IgD-negative memory B cell (primary cell): Measurements from ENCODE around the gene FMN1. TPM values are rescaled to one million over a fixed set of nuclear protein-coding genes. Genes with fewer than 3 reads are reported as not detected.

ENCODE experiments used
- H3K27ac Mint-ChIP-seq, 3 donors: one replicate each; pipeline ENCODE4 v1.8.0; 2020 to 2022; ENCODE audit warnings: mild to moderate bottlenecking in 3 of 3, mixed read lengths in 3 of 3, moderate library complexity in 1 of 3
- H3K27me3 Mint-ChIP-seq: one replicate; pipeline ENCODE4 v1.8.0; 2021; ENCODE audit warnings: mixed read lengths
- H3K36me3 Mint-ChIP-seq: one replicate; pipeline ENCODE4 v1.8.0; 2020; ENCODE audit warnings: mild to moderate bottlenecking, mixed read lengths
- H3K4me1 Mint-ChIP-seq, 3 donors: one replicate each; pipeline ENCODE4 v1.8.0; 2020 to 2022; ENCODE audit warnings: mixed read lengths in 3 of 3, mild to moderate bottlenecking in 1 of 3
- H3K4me3 Mint-ChIP-seq, 4 donors: one replicate each; pipeline ENCODE4 v1.8.0; 2020 to 2022; ENCODE audit warnings: mild to moderate bottlenecking in 4 of 4, mixed read lengths in 4 of 4, moderate library complexity in 3 of 4
- H3K9me3 Mint-ChIP-seq, 3 donors: one replicate each; pipeline ENCODE4 v1.8.0; 2020 to 2021; ENCODE audit warnings: mixed read lengths in 3 of 3, mild to moderate bottlenecking in 1 of 3
- polyA plus RNA-seq: library from polyadenylated mRNA; unstranded; fragments of 300-500 nt; fragmentation: Illumina TruSeq; gene quantifications from one replicate; pipeline ENCODE4 v1.2.3, GENCODE V29; 2021

Gene FMN1
- polyA plus RNA-seq, 1 donor from 2014 or later, result not detected

GRCh38 chr15:33005582-33005981 is 188.9 kb downstream of the FMN1 start:
- no peak overlapping the region for H3K4me3 Mint-ChIP-seq
- no peaks in the 10 kb centered on the region for H3K4me1 Mint-ChIP-seq
- peaks cover 1% of the 10 kb centered on the region for H3K36me3 Mint-ChIP-seq
- peaks cover 16% of the 10 kb centered on the region for H3K27me3 Mint-ChIP-seq
- H3K9me3 Mint-ChIP-seq, result peaks cover 0 to 1% (median 1%) of the 10 kb centered on the region in 3 donors
- H3K27ac Mint-ChIP-seq, result no peak overlapping the region

GRCh38 chr15:33001926-33002325 is 192.6 kb downstream of the FMN1 start:
- Mint-ChIP-seq H3K27me3 (peaks cover 30% of the 10 kb centered on the region), H3K4me1 (no peaks in the 10 kb centered on the region), H3K27ac (no peak overlapping the region), H3K36me3 (no peaks in the 10 kb centered on the region), H3K4me3 (no peak overlapping the region), H3K9me3 (no peaks in the 10 kb centered on the region)

GRCh38 chr15:32998979-32999672 is 195.4 kb downstream of the FMN1 start:
- Mint-ChIP-seq H3K4me1 (no peaks in the 10 kb centered on the region), H3K27ac (no peak overlapping the region), H3K36me3 (no peaks in the 10 kb centered on the region), H3K4me3 (no peak overlapping the region), H3K9me3 (no peaks in the 10 kb centered on the region), H3K27me3 (peaks cover 26% of the 10 kb centered on the region)

DNA sequence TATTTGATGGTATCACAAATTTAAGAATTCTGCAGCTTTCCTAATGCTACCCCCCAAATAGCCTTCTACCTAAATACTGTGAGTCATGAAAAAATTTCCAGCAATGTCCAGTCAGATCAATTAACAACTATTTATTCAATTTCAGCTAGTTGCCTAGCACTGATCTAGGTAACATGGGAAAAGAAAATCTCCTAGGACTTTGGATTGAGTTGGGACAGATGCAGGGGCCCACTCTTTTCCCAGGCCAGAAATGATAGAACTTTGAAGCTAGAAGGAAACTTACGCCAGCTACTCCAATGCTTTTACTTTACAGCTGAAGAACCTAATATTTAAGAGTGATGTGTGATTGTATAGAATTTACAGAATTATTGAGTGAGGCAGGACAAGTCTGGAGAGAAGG is 196.3 kb downstream of the FMN1 start:
- Mint-ChIP-seq H3K27me3 (peaks cover 24% of the 10 kb centered on the region), H3K4me3 (no peak overlapping the region), H3K36me3 (no peaks in the 10 kb centered on the region)

DNA sequence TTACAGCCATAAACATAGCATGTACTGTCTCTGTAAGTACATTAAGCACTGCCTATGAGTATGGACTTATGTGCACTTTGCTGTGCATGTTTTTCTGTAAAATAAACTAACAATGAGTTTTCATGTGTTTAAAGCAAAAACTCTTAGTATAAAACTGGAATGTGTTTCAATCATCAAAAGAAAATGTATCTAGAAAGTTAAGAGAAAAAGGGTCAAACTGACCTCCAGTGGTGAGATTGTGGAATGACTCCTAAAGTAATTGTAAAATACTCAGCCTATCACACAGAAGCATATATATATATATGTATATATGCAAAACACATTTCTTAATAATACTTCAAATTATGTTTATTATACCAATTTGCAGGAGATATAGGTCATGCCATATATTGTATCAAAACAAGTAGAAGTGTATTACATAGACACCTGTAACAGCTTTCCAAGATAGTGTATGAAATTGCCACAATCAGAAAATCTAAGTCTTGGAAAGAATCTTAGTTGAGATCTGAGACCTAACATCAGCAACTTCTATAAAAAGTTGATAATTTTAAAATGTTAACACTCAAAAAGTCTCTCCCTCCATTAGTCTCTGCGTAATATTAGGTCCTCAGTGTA is 199.6 kb downstream of the FMN1 start:
- Mint-ChIP-seq H3K27me3 (peaks cover 14% of the 10 kb centered on the region), H3K4me3 (no peak overlapping the region), H3K4me1 (no peaks in the 10 kb centered on the region)

More for the DNA sequence above, 196.3 kb downstream of the FMN1 start:
- Mint-ChIP-seq H3K4me1 (no peaks in the 10 kb centered on the region), H3K9me3 (no peaks in the 10 kb centered on the region), H3K27ac (no peak overlapping the region)

DNA sequence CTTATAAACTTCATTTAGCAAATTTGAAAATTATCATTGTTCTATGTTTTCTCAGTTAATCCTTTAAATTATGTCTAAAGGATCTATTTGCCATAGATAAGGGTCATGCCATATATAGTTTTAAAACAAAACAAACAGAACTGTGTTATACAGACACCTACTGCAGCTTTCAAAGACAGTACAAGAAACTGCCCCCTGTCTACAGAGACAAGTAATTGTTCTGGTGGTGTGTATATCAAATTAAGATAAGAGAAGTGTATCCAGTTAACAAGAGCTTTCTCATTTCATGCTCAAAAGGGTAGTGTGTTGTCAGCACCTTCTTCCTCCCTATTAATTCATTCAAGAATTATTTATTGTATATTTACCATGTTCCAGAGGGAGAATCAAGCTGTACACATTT is 201.2 kb downstream of the FMN1 start:
- H3K4me1 Mint-ChIP-seq, result no peaks in the 10 kb centered on the region
- no peaks in the 10 kb centered on the region for H3K36me3 Mint-ChIP-seq
- no peak overlapping the region for H3K27ac Mint-ChIP-seq
- H3K4me3 Mint-ChIP-seq, result no peak overlapping the region
- no peaks in the 10 kb centered on the region for H3K9me3 Mint-ChIP-seq
- peaks cover 4% of the 10 kb centered on the region for H3K27me3 Mint-ChIP-seq

More for the DNA sequence above, 199.6 kb downstream of the FMN1 start:
- Mint-ChIP-seq H3K9me3 (no peaks in the 10 kb centered on the region), H3K36me3 (no peaks in the 10 kb centered on the region), H3K27ac (no peak overlapping the region)

- Mint-ChIP-seq H3K36me3 (no peaks in the 10 kb centered on the region), H3K9me3 (no peaks in the 10 kb centered on the region), H3K27ac (no peak overlapping the region), H3K27me3 (no peaks in the 10 kb centered on the region), H3K4me3 (no peak overlapping the region), H3K4me1 (no peaks in the 10 kb centered on the region)
Measured at GRCh38 chr15:32991619-32992111, 202.8 kb downstream of the FMN1 start.

GRCh38 chr15:32990071-32990470 is 204.4 kb downstream of the FMN1 start:
- Mint-ChIP-seq H3K4me3 (no peak overlapping the region), H3K27me3 (no peaks in the 10 kb centered on the region), H3K9me3 (no peaks in the 10 kb centered on the region), H3K27ac (no peak overlapping the region), H3K4me1 (no peaks in the 10 kb centered on the region), H3K36me3 (no peaks in the 10 kb centered on the region)

- no peaks in the 10 kb centered on the region for H3K9me3 Mint-ChIP-seq
Measured at GRCh38 chr15:32987067-32987466, 207.4 kb downstream of the FMN1 start.

GRCh38 chr15:32986147-32986546 is 208.4 kb downstream of the FMN1 start:
- Mint-ChIP-seq H3K9me3 (no peaks in the 10 kb centered on the region), H3K4me1 (no peaks in the 10 kb centered on the region), H3K36me3 (no peaks in the 10 kb centered on the region), H3K27me3 (no peaks in the 10 kb centered on the region), H3K27ac (no peak overlapping the region), H3K4me3 (no peak overlapping the region)

More at GRCh38 chr15:32987067-32987466, 207.4 kb downstream of the FMN1 start:
- Mint-ChIP-seq H3K27me3 (no peaks in the 10 kb centered on the region), H3K36me3 (no peaks in the 10 kb centered on the region), H3K4me3 (no peak overlapping the region), H3K27ac (no peak overlapping the region), H3K4me1 (no peaks in the 10 kb centered on the region)

DNA sequence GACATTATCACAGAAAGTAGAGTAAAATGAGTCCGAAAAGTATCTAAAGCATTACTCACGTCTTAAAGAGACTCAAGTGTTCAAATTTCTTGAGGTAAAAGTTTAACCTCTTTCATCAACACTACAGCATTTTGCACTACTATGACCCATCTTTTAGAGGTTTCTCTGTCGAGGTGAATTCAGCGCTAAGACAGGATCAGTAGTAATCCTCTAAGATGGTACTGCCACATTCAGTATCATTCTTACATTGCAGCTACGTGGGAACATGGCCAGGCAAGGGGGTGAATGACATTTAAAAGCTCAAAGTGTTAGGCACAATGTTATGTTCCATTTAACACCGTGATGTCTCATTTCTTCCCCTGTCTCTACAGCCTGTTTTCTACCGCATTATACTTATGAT is 210.8 kb downstream of the FMN1 start:
- H3K27me3 Mint-ChIP-seq, result no peaks in the 10 kb centered on the region
- no peaks in the 10 kb centered on the region for H3K36me3 Mint-ChIP-seq
- no peaks in the 10 kb centered on the region for H3K4me1 Mint-ChIP-seq
- no peaks in the 10 kb centered on the region for H3K9me3 Mint-ChIP-seq
- H3K4me3 Mint-ChIP-seq, result no peak overlapping the region
- no peak overlapping the region for H3K27ac Mint-ChIP-seq

DNA sequence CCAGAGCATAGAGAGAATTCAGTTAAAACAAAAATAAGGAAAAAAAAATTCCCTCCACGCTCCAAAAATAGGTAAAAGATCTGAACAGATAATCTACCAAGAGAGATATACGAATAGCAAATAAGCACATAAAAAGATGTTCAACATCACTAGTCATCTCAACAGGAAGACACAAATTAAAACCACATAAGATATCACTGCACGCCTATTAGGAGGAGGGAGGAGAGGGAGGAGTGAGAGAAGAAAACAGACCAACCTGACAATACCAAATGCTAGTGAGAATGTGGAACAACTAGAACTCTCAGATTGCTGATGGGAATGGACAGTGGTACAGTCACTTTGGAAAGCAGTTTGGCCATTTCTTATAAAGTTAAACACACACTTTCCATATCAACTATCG is 212.5 kb downstream of the FMN1 start:
- Mint-ChIP-seq H3K9me3 (no peaks in the 10 kb centered on the region), H3K4me1 (no peaks in the 10 kb centered on the region), H3K4me3 (no peak overlapping the region), H3K27ac (no peak overlapping the region), H3K36me3 (no peaks in the 10 kb centered on the region), H3K27me3 (no peaks in the 10 kb centered on the region)

- no peaks in the 10 kb centered on the region for H3K9me3 Mint-ChIP-seq
- no peak overlapping the region for H3K27ac Mint-ChIP-seq
- no peaks in the 10 kb centered on the region for H3K36me3 Mint-ChIP-seq
- no peak overlapping the region for H3K4me3 Mint-ChIP-seq
- H3K27me3 Mint-ChIP-seq, result no peaks in the 10 kb centered on the region
- no peaks in the 10 kb centered on the region for H3K4me1 Mint-ChIP-seq
Measured at GRCh38 chr15:32981536-32981935, 213.0 kb downstream of the FMN1 start.

DNA sequence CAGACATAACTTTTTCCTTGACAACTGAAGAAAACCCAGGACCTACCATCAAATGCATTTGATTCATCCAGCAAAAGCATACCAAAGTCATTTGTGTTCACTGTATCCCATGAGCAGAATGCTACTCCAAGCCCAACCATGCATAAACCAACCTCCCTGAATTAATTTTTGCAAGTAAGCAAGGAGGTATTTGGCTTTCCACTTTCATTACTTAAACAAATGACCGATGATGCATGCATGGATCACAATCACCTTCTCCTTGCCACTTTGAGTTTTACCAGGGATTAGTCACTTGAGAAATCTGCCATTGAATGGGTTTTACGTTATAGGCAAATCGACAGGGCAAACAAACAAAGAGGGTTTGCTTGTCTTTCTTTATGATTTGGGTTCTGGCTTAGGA is 214.8 kb downstream of the FMN1 start:
- Mint-ChIP-seq H3K4me3 (no peak overlapping the region), H3K27me3 (peaks cover 5% of the 10 kb centered on the region), H3K9me3 (no peaks in the 10 kb centered on the region), H3K4me1 (no peaks in the 10 kb centered on the region), H3K36me3 (no peaks in the 10 kb centered on the region), H3K27ac (no peak overlapping the region)

DNA sequence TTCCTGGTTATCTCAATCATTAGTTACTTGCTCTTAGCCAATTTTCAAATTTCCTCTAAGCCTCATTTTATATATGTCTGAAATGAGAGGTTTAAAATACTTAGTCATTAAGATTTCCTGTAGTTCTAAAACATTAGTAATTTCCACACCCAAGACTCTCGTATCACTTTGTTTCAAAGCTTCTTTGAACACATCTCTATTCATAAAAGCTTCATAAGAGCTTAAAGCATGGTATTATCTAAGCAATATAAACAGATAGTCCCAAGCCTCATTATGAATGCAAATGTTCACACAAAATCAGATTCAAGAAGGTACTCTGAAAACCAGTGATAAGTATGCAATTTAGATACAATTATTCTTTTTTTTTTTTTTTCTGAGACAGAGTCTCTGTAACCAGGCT is 217.0 kb downstream of the FMN1 start:
- H3K4me1 Mint-ChIP-seq, result no peaks in the 10 kb centered on the region
- peaks cover 5% of the 10 kb centered on the region for H3K27me3 Mint-ChIP-seq
- no peak overlapping the region for H3K4me3 Mint-ChIP-seq
- no peaks in the 10 kb centered on the region for H3K36me3 Mint-ChIP-seq
- no peak overlapping the region for H3K27ac Mint-ChIP-seq
- no peaks in the 10 kb centered on the region for H3K9me3 Mint-ChIP-seq

GRCh38 chr15:32974691-32975090 is 219.8 kb downstream of the FMN1 start:
- H3K4me3 Mint-ChIP-seq, result no peak overlapping the region
- no peaks in the 10 kb centered on the region for H3K36me3 Mint-ChIP-seq
- peaks cover 5% of the 10 kb centered on the region for H3K27me3 Mint-ChIP-seq
- H3K9me3 Mint-ChIP-seq, result no peaks in the 10 kb centered on the region
- no peaks in the 10 kb centered on the region for H3K4me1 Mint-ChIP-seq
- H3K27ac Mint-ChIP-seq, result no peak overlapping the region
